ACHN (cell line): ENCODE results near the gene CDADC1.
"Not testable (repeated sequence)": the region's sequence is repeated elsewhere in the genome, so short reads cannot be mapped to it uniquely, and the experiment has no call there.

Experiments
- DNase-seq: peaks from one replicate; pipeline ENCODE4 v3.0.0-alpha.2; 2015
- in situ Hi-C: cut with HindIII; loops from 2 replicates; pipeline ENCODE4 v1.10.0; 2017; ENCODE audit warnings: low sequenced_read_pairs, low pct_ligation_motif_present, low pct_unique_long_range_greater_than_20kb

CDADC1 gene

DNA sequence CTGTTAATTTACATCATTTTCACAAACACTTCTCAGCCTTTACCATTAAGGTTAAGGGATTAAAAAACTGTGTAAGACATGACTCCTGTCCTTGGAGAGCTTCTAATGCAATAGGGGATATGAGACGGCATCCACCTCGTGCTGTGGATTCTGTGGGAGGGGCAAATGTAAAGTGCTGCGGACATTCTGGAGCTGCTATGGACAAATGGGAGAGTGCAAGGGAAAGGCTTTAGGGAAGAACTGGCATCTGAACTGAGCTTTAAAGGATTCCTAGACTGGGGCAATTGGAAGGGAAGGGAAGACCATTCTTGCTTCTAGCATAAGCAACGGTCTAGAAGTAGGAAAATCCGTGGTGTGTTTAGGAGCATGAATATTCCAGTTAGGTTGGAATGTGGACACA lies 31.4 kb downstream of the CDADC1 start:
- DNase-seq, result no peak
- in situ Hi-C loops, result loop anchor here (25.0 kb wide), 1 partner anchor 158 kb away; the partner anchor contains the start of genes CAB39L and SETDB2

GRCh38 chr13:49279885-49280284 lies 32.2 kb downstream of the CDADC1 start:
- DNase-seq, result no peak
- in situ Hi-C loops, result loop anchor here (25.0 kb wide), 1 partner anchor 157 kb away; the partner anchor contains the start of genes CAB39L and SETDB2

GRCh38 chr13:49287995-49288394 lies 40.3 kb downstream of the CDADC1 start:
- no peak for DNase-seq
- in situ Hi-C loops, result loop anchor here (25.0 kb wide), 1 partner anchor 149 kb away; the partner anchor contains the start of genes CAB39L and SETDB2

GRCh38 chr13:49288458-49288857 lies 40.7 kb downstream of the CDADC1 start:
- no peak for DNase-seq
- in situ Hi-C loops, result loop anchor here (25.0 kb wide), 1 partner anchor 149 kb away; the partner anchor contains the start of genes CAB39L and SETDB2

DNA sequence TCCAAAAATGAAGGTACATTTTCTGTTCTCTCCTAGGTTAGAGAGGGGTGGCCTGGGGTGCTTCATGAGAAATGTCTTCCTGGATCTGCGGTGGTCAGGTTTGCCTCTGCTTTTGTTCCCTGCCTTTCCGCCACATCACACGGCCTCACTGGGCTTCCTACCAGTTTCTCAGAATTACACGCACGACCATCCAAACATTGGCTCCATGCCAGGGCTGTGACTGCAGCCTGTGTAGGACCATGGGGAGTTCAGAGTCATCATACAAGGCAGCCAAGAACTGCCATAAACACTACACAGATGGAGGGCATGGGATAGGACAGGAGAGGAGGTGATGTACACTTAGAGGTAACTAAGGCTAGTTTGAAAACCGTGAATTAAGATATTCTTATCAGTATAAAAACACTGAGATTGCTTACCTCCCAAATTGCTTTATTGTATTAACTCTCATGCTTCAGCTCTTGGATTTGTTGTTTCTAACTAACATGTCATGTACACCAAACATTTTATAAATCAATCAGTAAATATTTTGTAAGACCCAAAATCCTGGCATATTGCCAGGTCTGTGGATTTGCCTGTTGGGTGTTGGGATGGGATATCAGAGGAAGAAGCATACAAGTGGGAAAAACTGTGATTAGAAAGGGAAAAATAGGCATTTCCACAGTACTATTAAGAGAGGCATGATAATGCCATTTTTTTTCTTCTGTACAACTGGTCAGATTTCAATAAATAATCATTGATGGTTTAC lies 45.2 kb downstream of the CDADC1 start:
- no peak for DNase-seq
- in situ Hi-C loops, result loop anchor here (25.0 kb wide), 1 partner anchor 144 kb away; the partner anchor contains the start of genes CAB39L and SETDB2

DNA sequence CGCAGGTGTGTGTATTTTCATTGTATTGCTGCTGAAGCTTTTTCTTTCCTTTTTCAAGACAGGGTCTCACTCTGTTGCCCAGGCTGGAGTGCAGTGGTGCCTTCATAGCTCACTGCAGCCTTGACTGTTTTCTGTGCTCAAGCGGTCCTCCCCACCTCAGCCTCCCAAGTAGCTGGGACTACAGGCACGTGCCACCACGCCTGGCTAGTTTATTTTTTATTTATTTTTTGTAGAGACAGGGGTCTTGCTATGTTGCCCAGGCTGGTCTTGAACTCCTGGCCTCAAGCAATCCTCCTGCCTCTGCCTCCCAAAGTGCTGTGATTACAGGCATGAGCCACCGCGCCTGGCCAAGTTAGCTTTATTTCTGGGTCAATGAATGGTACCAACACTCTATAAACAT lies 47.0 kb downstream of the CDADC1 start:
- in situ Hi-C loops, result loop anchor here (25.0 kb wide), 1 partner anchor 143 kb away; the partner anchor contains the start of genes CAB39L and SETDB2
- DNase-seq, result not testable (repeated sequence)

- in situ Hi-C loops, result loop anchor here (25.0 kb wide), 1 partner anchor 142 kb away; the partner anchor contains the start of genes CAB39L and SETDB2
- no peak for DNase-seq
Observed at GRCh38 chr13:49295244-49295643, 47.5 kb downstream of the CDADC1 start.

- in situ Hi-C loops, result loop anchor here (25.0 kb wide), 1 partner anchor 141 kb away; the partner anchor contains the start of genes CAB39L and SETDB2
- no peak for DNase-seq
Observed at GRCh38 chr13:49296659-49297058, 48.9 kb downstream of the CDADC1 start.

DNA sequence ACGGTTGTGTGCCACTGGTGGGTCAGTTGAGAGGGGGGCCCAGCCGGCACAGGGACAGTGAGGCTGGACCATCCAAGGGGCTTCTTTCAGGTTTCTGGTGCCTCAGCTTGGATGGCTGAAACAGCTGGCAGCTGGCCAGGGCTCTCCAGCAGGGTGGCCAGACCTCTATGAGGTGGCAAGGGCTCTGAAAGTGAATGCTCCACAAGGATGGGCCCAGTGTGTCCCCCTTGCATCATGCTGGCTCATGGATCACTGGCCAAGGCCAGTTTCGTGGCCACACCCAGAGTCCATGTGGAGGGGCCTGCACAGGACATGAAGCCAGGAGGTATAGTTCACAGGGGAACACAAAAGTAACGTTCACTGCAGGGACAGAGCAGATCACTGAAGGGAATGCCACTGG lies 49.6 kb downstream of the CDADC1 start:
- DNase-seq, result no peak
- in situ Hi-C loops, result loop anchor here (25.0 kb wide), 1 partner anchor 140 kb away; the partner anchor contains the start of genes CAB39L and SETDB2

DNA sequence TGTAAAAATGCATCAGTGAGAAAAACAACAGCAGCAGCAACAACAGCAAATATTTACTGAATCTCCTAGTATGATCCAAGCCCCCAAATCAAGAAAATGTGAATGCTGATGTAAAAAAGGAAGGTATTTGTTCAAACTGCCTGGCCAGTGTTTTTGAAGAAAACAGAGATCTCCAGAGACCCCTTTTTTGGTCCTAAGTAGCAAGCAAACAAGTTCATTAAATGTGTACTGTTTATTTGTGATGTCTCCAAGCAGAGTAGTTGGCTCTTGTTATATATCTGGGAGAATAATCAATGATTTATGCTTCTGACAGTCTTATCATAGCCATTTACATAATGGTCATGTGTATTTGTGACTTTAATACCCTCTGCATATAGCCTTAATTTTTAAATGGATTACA lies 50.7 kb downstream of the CDADC1 start:
- DNase-seq, result no peak
- in situ Hi-C loops, result loop anchor here (25.0 kb wide), 1 partner anchor 139 kb away; the partner anchor contains the start of genes CAB39L and SETDB2

GRCh38 chr13:49298903-49299605 lies 51.3 kb downstream of the CDADC1 start:
- in situ Hi-C loops, result loop anchor here (25.0 kb wide), 1 partner anchor 138 kb away; the partner anchor contains the start of genes CAB39L and SETDB2
- no peak for DNase-seq

DNA sequence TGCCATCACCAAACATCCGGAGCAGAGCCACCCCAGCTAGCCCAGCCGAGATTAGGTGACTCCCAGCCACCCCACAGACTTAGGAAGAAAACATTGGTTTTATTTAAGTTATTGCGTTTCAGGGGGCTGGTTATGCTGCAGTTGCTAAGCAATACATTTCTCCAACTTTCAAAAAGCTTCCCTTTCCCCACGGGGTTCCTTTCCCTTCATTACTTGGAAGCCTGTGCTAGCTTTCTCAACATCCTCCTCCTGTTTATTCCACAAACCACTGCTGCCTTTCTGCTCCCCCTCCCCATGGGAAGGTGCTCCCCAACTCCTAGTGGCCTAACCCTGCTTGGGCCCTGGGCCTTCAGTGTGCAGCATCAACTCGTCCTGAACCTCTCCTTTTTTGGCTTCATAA lies 52.6 kb downstream of the CDADC1 start:
- in situ Hi-C loops, result no loop called here

DNA sequence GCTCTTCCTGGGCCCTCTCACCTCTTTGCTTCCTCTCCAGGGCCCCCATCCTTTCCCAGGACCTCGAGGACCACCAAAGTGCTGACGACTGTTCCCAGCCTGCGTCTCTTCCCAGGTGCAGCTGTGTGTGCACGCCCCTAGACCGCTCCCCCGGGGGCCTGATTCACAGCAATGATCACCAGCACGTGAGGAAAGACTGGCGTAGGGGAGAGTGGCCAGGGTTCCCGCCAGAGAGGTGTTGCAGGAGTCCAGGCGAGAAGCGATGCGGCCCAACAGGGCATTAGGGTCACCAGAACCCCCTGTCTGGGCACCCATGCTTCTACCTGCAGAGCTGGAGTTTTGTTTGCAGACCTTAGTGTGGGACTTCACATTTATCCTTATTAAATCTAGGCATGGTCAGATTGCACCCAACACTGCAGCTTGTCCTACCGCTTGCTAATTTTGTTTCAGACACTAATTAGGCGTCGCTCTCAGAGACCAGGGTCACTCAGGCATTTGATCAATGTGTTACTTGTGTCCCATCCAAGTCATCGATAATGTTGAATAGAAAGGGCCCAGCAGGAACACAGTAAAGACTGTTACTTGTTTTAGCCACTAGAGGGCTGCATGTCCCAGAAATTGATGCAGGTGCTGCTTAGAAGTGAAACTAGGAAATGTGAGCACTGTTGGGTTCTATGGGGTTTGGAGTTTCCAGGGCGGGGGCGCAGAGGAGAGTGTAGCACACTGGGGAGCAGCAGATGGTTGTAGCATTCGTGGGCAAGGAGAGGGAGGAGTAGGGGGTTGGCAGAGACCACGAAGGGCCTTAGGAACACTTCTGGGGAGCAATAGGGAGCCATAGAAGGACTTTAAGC lies 53.2 kb downstream of the CDADC1 start:
- in situ Hi-C loops, result no loop called here
- DNase-seq, result peak; percentile 75

More for the DNA sequence above, 52.6 kb downstream of the CDADC1 start:
- DNase-seq, result no peak

DNA sequence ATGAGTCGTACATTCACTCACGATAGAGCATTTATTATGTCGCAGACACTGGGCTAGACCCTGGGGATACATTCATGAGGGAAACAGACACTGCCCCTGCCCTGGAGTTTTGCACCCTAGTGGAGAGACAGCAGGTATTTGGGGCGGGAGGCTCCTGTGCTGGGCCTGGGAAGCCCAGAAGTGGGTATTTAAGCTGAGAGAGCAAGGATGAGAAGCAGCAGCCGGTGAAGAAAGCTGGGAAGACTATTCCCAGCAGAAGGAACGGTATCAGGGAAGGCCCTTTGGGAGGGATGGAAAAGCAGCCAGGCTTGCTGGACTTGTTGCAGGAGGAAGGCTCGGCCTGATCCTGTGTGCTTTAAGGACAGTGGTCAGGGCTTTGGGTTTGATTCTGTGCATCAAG lies 54.5 kb downstream of the CDADC1 start:
- no peak for DNase-seq
- in situ Hi-C loops, result no loop called here

- DNase-seq, result no peak
- in situ Hi-C loops, result no loop called here
Observed at GRCh38 chr13:49302817-49303216, 55.1 kb downstream of the CDADC1 start.

DNA sequence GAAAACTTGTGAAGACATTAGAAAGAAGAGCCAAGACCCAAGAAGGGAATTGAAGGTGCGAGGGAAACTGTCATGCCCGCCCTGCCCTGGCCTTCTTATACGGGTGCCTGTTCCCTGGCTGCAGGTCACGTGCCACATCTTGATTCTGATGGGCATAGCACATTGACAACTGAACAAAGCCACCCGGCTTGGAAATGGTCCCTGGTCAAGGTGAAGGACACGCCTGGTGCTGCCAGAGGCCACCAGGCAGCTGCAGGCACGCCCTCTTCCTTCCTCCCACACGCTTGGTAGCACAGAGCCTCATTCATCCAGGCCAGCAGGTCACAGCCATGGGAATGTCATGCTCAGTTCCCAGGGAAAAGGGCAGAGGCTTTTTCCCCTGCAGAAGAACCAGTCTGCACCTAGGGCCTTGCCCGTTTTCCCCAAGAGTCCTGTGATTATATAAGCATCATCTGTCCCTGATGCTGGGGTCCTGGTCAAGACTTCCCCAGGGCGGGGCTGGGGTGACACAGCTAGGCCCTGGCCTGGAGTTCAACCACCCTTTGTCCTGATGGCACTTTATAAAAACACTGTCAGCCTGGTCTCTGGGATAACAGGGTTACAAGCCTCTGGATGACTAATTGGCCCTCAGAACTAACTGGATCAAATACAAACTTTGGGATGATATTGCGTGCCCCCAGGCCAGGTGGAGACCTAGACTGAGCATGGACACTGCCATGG lies 56.0 kb downstream of the CDADC1 start:
- in situ Hi-C loops, result no loop called here
- no peak for DNase-seq

DNA sequence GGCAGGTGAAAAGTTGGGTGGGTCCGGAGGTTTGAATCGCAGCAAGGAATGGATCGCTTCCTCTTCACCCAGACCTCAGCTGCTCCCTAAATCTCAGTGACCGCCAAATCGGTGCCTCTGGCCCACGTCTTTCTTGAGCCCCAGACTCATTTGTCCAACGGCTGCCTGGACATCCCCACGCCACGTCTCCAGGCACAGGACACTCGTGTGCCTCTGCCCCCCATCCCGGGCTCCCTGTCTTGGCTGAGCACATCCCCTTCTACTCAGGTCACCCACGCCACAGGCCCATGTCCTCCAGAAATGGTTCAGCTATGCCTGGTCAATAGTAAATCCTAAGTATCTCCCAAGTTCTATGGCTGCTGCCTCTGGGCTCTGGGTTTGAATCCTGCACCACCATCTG lies 56.6 kb downstream of the CDADC1 start:
- in situ Hi-C loops, result no loop called here
- no peak for DNase-seq
